GM12892 (cell line): ENCODE measurements around the gene FAM107B.

Source experiments
- POLR2A ChIP-seq: IDR thresholded peaks from 2 replicates; pipeline ENCODE4 v1.6.1; 2011; ENCODE audit warnings: low read depth, low read length, control low read depth
- POLR2AphosphoS5 ChIP-seq: IDR thresholded peaks from 2 replicates; pipeline ENCODE4 v1.6.1; 2011; ENCODE audit warnings: low read depth, low read length, control low read depth
- TAF1 ChIP-seq: IDR thresholded peaks from 2 replicates; pipeline ENCODE4 v1.6.1; 2011; ENCODE audit warnings: low read depth, mild to moderate bottlenecking, control low read depth, low read length, borderline replicate concordance

DNA sequence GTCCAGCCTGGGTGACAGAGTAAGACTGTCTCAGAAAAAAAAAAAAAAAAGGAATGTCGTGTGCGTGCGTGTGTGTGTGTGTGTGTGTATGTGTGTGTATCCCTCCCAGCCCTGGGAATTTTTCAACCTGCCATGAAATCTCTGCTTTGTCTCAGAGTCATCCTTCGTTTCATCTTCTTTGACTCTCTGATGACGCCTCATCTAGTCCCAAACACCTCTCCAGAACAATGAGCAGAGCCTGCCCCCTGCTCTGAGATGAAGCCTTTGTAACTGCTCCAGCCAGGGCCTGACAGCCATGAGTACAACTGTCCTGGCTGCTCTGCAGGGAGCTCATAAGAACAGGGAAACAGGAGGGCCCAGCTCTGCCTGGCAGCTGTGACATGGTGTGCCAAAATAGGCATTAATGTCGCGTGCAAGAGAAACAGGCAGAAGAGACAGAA, 149.5 kb downstream of the FAM107B start:
- TF ChIP-seq POLR2A (no peak), POLR2AphosphoS5 (no peak), TAF1 (no peak)
